Measurements from ENCODE around the gene GGCT.

- no peak for TF ChIP-seq POLR2A (IDR thresholded peaks at IDR 0.05)
- TF ChIP-seq CTCF (IDR thresholded peaks at IDR 0.05): no peak
Measured at GRCh38 chr7:30462179-30462578, 42.5 kb downstream of the GGCT start.
